Transverse colon (tissue), 4 donors: ENCODE results near the gene TACC2. TPM values are rescaled to one million over a fixed set of nuclear protein-coding genes. Genes with fewer than 3 reads are reported as not detected.

Source experiments
- DNase-seq: peaks from one replicate; pipeline ENCODE4 v3.0.0-alpha.2; 2019
- H3K27ac ChIP-seq, 4 donors: fragments of 200-600 bp; sonication (generic); 2 replicates each; pipeline ENCODE4 v1.5.1; 2016 to 2018; ENCODE audit warnings: inconsistent platforms in 4 of 4
- H3K27me3 ChIP-seq: fragments of 200-600 bp; sonication (generic); 2 replicates; pipeline ENCODE4 v1.5.1; 2017; ENCODE audit warnings: inconsistent platforms
- H3K36me3 ChIP-seq, 4 donors: fragments of 200-600 bp; sonication (generic); 2 replicates each; pipeline ENCODE4 v1.5.1; 2017 to 2019; ENCODE audit warnings: inconsistent platforms in 4 of 4
- H3K4me1 ChIP-seq, 4 donors: fragments of 200-600 bp; sonication (generic); 2 replicates each; pipeline ENCODE4 v1.5.1; 2017 to 2020; ENCODE audit warnings: inconsistent platforms in 4 of 4
- H3K4me3 ChIP-seq, 4 donors: fragments of 200-600 bp; sonication (generic); 1 replicate in 1 of 4; 2 replicates in 3 of 4; pipeline versions ENCODE4 v1.5.1 to v1.6.1; 2017 to 2019; ENCODE audit warnings: inconsistent platforms in 4 of 4
- H3K9me3 ChIP-seq, 2 donors: fragments of 200-600 bp; sonication (generic); 2 replicates each; pipeline ENCODE4 v1.5.1; 2017 to 2019; ENCODE audit warnings: inconsistent platforms in 2 of 2
- EP300 ChIP-seq: sonication (generic); formaldehyde crosslinking; IDR thresholded peaks from one replicate; pipeline ENCODE4 v1.6.1; 2017; ENCODE audit warnings: antibody characterized with exemption, low read depth
- POLR2A ChIP-seq: fragments of 450-650 bp; IDR thresholded peaks from one replicate; pipeline ENCODE4 v1.6.1; 2016; ENCODE audit warnings: antibody characterized with exemption, mild to moderate bottlenecking, moderate library complexity
- POLR2AphosphoS5 ChIP-seq, 3 donors: sonication (generic); formaldehyde crosslinking; IDR thresholded peaks; one replicate each; pipeline ENCODE4 v1.6.1; 2016; ENCODE audit warnings: antibody characterized with exemption in 3 of 3
- WGBS, 2 donors: methylation state at CpG; one replicate each; pipeline ENCODE4 v1.1.5; 2018; ENCODE audit warnings: low coverage in 1 of 2; 5-methylcytosine and 5-hydroxymethylcytosine counted together
- in situ Hi-C, 4 donors: fragments of 200-750 bp; cut with MboI; loops; one replicate each; pipeline versions ENCODE4 v1.15.0 to v1.15.1; 2017; ENCODE audit warnings: low sequenced_read_pairs in 3 of 4, low pct_ligation_motif_present in 1 of 4, low pct_unique_long_range_greater_than_20kb in 1 of 4
- intact Hi-C: fragments of 100-400 bp; cut with DNase I; formaldehyde crosslinking; loops from one replicate; pipeline ENCODE4 v1.15.1; 2023; ENCODE audit warnings: low total_unique reads
- total RNA-seq, 4 donors: library from RNA; depleted of rRNA; stranded (reverse); fragments of >200 nt; gene quantifications; one replicate each; pipeline ENCODE4 v1.1.0, GENCODE V29; 2016
- TF ChIP-seq, protein P1 (sequence below), 5 experiments: fragments of 200-600 bp in 3 of 5; fragments of 450-650 bp in 2 of 5; sonication (generic) in 3 of 5; IDR thresholded peaks; 1 replicate in 2 of 5; 2 replicates in 3 of 5; pipeline ENCODE4 v1.5.1; 2016 to 2017; ENCODE audit warnings: antibody characterized with exemption in 5 of 5, inconsistent platforms in 3 of 5, mild to moderate bottlenecking in 2 of 5, moderate library complexity in 1 of 5

Gene TACC2
- total RNA-seq, 4 donors from 2014 or later = 65.9 to 178 (median 101) TPM

DNA sequence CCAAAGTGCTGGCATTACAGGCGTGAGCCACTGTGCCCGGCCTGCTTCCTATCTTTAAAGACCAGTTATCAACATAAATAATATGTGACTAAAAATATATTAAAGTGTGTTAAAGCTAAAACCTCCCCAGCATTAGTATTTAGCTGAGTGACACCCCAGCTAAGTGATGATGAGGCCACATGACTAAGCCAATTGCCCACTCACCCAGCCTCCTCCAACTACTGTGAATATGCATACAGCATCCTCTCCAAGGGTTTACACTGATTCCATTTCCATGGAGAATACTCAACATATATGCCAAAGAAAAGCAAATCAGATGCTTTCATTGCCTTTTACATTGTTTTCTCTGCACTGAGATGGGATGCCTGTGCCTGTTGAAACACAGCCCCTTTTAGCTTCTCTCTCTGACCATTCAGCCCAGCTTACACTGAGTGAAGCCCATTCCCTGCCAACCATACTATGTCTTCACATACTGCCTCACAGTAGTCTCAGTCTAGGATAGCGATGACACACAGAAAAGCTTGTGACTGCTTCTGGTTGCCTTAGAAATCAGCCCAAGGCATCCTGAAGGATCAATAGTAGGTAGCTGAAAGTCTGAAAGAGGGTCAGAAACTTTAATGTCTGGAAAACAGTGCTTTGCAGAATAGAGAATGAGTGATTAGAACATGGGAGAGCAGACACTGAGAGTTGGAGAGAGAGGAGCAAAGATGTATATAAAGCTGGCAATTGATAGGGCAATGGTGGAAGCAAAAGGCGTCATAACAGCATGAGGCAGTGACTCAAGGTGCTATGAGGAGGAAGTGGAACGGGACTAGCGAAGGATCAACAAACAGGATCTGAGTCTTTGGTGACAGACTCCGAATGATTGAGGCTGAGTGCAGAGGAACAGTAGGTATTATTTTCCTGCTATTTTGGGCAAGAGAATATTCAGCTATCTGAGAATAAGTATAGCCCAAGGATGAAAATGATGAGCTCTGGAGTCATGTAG is 41.3 kb upstream of the TACC2 start:
- Histone ChIP-seq H3K4me3 (no peak overlapping the region), H3K27me3 (no peaks in the 10 kb centered on the region), H3K9me3 (no peaks in the 10 kb centered on the region), H3K4me1 (peaks cover 0 to 9% (median 4%) of the 10 kb centered on the region in 4 donors), H3K36me3 (no peaks in the 10 kb centered on the region), H3K27ac (no peak overlapping the region)
- TF ChIP-seq POLR2A = no peak
- no peak for TF ChIP-seq POLR2AphosphoS5 (IDR thresholded peaks at IDR 0.05)
- no peak for TF ChIP-seq EP300
- TF ChIP-seq, protein P1, sequence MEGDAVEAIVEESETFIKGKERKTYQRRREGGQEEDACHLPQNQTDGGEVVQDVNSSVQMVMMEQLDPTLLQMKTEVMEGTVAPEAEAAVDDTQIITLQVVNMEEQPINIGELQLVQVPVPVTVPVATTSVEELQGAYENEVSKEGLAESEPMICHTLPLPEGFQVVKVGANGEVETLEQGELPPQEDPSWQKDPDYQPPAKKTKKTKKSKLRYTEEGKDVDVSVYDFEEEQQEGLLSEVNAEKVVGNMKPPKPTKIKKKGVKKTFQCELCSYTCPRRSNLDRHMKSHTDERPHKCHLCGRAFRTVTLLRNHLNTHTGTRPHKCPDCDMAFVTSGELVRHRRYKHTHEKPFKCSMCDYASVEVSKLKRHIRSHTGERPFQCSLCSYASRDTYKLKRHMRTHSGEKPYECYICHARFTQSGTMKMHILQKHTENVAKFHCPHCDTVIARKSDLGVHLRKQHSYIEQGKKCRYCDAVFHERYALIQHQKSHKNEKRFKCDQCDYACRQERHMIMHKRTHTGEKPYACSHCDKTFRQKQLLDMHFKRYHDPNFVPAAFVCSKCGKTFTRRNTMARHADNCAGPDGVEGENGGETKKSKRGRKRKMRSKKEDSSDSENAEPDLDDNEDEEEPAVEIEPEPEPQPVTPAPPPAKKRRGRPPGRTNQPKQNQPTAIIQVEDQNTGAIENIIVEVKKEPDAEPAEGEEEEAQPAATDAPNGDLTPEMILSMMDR (IDR thresholded peaks at IDR 0.05) = no peak
- intact Hi-C loops (no loop called here), in situ Hi-C loops (no loop called here)
- no peak for DNase-seq
- WGBS, 2 donors = 81 to 83% methylated on average over 6 to 7 of the region's 7 CpGs

DNA sequence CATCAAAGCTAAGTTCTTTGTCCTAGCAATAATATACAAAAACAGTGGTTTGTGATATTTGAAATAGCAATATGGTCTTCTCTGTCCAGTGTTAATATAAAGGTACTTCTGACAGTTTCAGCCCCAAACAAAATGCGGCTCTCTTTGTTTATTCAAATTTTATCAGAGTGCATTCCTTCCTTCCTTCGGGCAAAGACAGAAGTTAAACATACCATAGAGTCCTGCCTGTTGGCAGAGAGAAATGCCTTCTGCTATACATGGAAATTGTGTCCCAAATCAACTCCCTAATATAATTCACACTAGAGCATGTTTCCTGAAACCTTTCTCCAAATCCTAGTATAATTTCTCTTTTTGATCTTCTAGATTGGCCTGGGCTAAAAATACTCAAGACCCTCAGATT is 39.9 kb upstream of the TACC2 start:
- Histone ChIP-seq H3K9me3 (no peaks in the 10 kb centered on the region), H3K36me3 (no peaks in the 10 kb centered on the region), H3K4me1 (no peaks in the 10 kb centered on the region), H3K27ac (no peak overlapping the region), H3K4me3 (no peak overlapping the region), H3K27me3 (no peaks in the 10 kb centered on the region)
- in situ Hi-C loops = no loop called here
- WGBS, 2 donors = 34 to 71% methylated on average over 1 to 2 of the region's 2 CpGs
- no peak for DNase-seq
- TF ChIP-seq EP300 = no peak
- TF ChIP-seq POLR2AphosphoS5 (IDR thresholded peaks at IDR 0.05) = no peak
- no peak for TF ChIP-seq POLR2A
- TF ChIP-seq, protein P1 (IDR thresholded peaks at IDR 0.05) = no peak
- intact Hi-C loops = no loop called here

DNA sequence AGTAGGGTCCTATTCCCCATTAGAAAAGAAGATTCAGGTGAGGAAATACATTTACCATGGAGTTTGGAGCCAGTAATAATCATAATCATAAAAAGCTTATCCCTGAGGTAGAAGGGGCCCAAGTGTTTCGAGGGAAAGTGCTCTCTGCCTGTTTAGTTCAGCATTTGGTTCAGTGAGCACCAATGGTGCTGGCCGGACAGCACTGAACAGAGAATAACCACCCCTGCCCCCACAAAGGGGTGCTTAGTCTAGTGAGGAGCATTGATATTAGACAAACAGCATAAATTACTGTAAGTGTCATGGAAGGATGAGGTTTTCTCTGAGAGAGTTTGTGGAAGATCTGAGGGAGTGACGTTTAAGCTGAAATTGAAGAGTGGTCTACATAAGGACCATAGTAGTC is 39.5 kb upstream of the TACC2 start:
- H3K27ac ChIP-seq = no peak overlapping the region
- TF ChIP-seq EP300 (no peak), POLR2AphosphoS5 (IDR thresholded peaks at IDR 0.05) (no peak), POLR2A (no peak)
- TF ChIP-seq, protein P1 (IDR thresholded peaks at IDR 0.05) = no peak
- WGBS, 2 donors = 58 to 83% methylated on average over 3 of the region's 3 CpGs
- H3K4me3 ChIP-seq = no peak overlapping the region
- DNase-seq = no peak
- in situ Hi-C loops (no loop called here), intact Hi-C loops (no loop called here)
- H3K36me3 ChIP-seq = no peaks in the 10 kb centered on the region
- H3K4me1 ChIP-seq = no peaks in the 10 kb centered on the region
- no peaks in the 10 kb centered on the region for H3K9me3 ChIP-seq
- no peaks in the 10 kb centered on the region for H3K27me3 ChIP-seq

DNA sequence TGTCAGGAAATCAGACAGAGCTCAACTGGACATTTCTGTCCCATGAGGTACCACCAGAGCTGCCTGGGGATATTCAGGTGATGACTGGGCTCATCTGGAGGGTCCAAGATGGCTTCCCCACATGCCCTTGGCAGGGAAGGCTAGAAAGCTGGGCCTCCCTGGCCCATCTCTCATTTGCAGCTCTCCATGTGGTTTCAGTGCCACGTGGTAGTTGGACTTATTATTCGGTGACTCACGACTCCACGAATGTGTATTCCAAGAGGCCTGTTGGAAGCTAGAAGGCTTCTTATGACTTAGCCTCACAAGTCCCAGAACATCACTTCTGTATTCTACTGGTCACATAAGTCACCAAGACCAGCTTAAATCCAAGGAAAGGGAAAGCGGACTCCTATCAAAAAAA is 36.7 kb upstream of the TACC2 start:
- in situ Hi-C loops = no loop called here
- TF ChIP-seq POLR2A (no peak), EP300 (no peak), POLR2AphosphoS5 (IDR thresholded peaks at IDR 0.05) (no peak)
- TF ChIP-seq, protein P1 (IDR thresholded peaks at IDR 0.05) = no peak
- 88 to 100% methylated on average over 1 to 5 of the region's 5 CpGs for WGBS, 2 donors

More for the DNA sequence above, 36.7 kb upstream of the TACC2 start:
- intact Hi-C loops = no loop called here
- Histone ChIP-seq H3K9me3 (no peaks in the 10 kb centered on the region), H3K27ac (no peak overlapping the region), H3K36me3 (peaks cover 0 to 15% (median 2%) of the 10 kb centered on the region in 4 donors), H3K27me3 (no peaks in the 10 kb centered on the region), H3K4me3 (no peak overlapping the region), H3K4me1 (no peaks in the 10 kb centered on the region)
- no peak for DNase-seq
